DMS79 treated with DMSO at 0.1 percent for 48 hours (cell line): ENCODE results near the gene LIN37.
"Not testable (repeated sequence)": the region's sequence is repeated elsewhere in the genome, so short reads cannot be mapped to it uniquely, and the experiment has no call there.

Experiments
- DNase-seq: peaks from one replicate; lab custom pipeline; 2025; lab: John Stamatoyannopoulos, UW

LIN37 gene

GRCh38 chr19:35789978-35790944 is 41.9 kb downstream of the LIN37 start:
- DNase-seq: no peak

- peak; percentile 33 for DNase-seq
Observed at GRCh38 chr19:35790981-35791813, 42.8 kb downstream of the LIN37 start.

GRCh38 chr19:35791814-35792279 is 43.5 kb downstream of the LIN37 start:
- no peak for DNase-seq

GRCh38 chr19:35792312-35792711 is 43.9 kb downstream of the LIN37 start:
- DNase-seq: no peak

- DNase-seq: no peak
Observed at GRCh38 chr19:35792888-35793287, 44.5 kb downstream of the LIN37 start.

- no peak for DNase-seq
Observed at GRCh38 chr19:35793381-35794165, 45.2 kb downstream of the LIN37 start.

- not testable (repeated sequence) for DNase-seq
Observed at GRCh38 chr19:35795564-35795963, 47.2 kb downstream of the LIN37 start.

- no peak for DNase-seq
Observed at GRCh38 chr19:35796645-35797542, 48.5 kb downstream of the LIN37 start.

GRCh38 chr19:35797663-35798062 is 49.3 kb downstream of the LIN37 start:
- DNase-seq: no peak

- no peak for DNase-seq
Observed at GRCh38 chr19:35801828-35802227, 53.5 kb downstream of the LIN37 start.
